GM12892 (cell line): ENCODE results near the gene SIK3.
"Not testable (repeated sequence)": the region's sequence is repeated elsewhere in the genome, so short reads cannot be mapped to it uniquely, and the experiment has no call there.

Source experiments
- DNase-seq: peaks from one replicate; pipeline ENCODE4 v3.0.0; 2011; ENCODE audit not compliant: insufficient read length
- FAIRE-seq: peaks from 2 replicates; lab custom pipeline; 2011; peaks lifted over from hg19 to GRCh38; lab: Jason Lieb, UNC
- POLR2A ChIP-seq: IDR thresholded peaks from 2 replicates; pipeline ENCODE4 v1.6.1; 2011; ENCODE audit warnings: low read depth, low read length, control low read depth
- POLR2AphosphoS5 ChIP-seq: IDR thresholded peaks from 2 replicates; pipeline ENCODE4 v1.6.1; 2011; ENCODE audit warnings: low read depth, low read length, control low read depth
- TAF1 ChIP-seq: IDR thresholded peaks from 2 replicates; pipeline ENCODE4 v1.6.1; 2011; ENCODE audit warnings: low read depth, mild to moderate bottlenecking, control low read depth, low read length, borderline replicate concordance

The SIK3 gene

DNA sequence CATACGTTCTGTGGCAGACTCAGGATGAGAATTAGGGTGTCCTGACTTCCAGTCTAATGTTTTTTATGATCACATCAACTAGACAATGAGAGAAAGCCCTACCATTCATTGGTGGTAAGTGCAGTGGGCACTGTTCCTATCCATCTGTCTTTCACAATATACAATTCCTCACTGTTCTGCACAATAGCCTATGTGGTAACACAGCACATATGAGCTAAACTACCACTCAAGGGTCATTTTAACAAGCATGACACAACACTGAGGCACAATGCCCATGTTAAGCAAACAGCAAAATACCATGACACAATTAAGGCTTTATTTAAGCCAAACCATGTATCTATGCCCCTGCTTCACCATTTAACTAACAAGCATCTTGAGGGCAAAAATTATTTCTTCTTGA is 52.3 kb downstream of the SIK3 start:
- DNase-seq, result no peak
- peak; percentile 40 for FAIRE-seq
- TF ChIP-seq POLR2A (no peak), POLR2AphosphoS5 (no peak), TAF1 (no peak)

DNA sequence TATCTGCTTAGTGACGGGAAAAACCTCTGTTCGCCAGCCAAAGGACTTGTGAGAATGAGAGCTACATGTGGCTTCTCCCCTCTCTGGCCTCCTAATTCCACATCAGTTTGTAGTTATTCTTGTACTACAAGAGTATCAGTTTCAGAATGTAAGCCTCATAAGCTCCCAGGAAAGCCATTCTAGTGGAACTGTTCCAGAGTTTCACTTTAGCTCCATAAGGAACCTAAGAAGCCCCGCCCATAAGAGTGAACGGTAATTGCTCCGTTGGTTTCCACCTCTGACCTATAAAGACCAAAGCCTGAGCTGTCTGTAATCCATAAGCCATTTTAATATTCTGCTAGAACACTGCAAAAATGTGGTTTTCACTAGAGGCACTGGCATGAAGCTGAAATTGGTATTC is 53.0 kb downstream of the SIK3 start:
- DNase-seq, result no peak
- FAIRE-seq, result peak; percentile 72
- TF ChIP-seq TAF1, result no peak
- TF ChIP-seq POLR2AphosphoS5, result no peak
- TF ChIP-seq POLR2A, result no peak

DNA sequence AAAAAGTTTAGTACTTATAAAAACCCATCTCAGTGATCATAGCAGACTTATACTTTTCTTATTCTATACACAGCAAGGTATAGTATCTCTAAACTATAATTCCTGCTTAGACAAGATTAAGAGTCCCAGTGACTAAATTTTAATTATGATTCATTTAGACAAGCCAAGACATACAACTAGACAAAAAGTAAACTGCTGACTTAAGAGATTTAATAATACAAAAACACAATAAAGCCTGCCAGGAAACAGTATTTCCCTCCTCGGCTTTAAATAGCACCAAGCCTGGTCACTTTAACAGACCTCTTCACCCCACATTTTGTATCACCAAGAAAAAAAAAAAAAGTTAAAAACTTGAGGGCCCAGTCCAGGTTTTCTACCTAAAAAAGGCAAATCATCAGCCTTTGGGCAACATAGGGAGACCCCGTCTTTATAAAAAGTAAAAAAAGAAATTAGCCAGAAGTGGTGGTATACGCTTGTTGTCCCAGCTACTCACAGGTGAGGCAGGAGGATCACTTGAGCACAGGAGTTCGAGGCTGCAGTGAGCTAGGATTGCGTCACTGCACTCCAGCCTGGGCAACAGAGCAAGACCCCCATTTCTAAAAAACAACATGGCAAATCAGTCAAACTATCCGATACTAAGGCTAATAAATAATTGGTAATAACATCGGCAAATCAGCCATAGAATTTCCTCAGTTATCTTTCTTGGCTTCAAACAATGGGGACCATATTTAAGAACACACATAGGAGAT is 53.8 kb downstream of the SIK3 start:
- DNase-seq (no peak), FAIRE-seq (peak; percentile 57)
- TF ChIP-seq TAF1, result no peak
- no peak for TF ChIP-seq POLR2A
- TF ChIP-seq POLR2AphosphoS5, result no peak

DNA sequence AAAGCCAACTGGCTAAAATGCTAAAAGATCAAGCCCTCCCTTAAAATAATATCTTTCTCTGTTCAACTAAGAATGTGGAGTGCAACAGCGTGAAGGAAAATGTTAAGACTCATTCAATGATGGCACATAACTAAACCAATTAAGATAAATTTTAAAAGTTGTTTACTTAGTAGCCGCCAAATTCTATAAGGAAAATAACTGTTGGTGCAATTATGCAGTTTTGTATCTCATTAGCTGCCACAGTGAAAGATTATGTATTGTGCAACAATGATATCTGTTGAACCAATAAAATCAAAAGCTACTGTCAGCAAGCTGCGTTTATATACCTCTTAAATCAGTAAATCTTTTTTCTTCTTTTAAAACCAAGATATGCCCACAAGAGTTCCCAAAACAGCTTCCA is 55.5 kb downstream of the SIK3 start:
- DNase-seq, result no peak
- peak; percentile 50 for FAIRE-seq
- TF ChIP-seq TAF1 (no peak), POLR2A (no peak), POLR2AphosphoS5 (no peak)

DNA sequence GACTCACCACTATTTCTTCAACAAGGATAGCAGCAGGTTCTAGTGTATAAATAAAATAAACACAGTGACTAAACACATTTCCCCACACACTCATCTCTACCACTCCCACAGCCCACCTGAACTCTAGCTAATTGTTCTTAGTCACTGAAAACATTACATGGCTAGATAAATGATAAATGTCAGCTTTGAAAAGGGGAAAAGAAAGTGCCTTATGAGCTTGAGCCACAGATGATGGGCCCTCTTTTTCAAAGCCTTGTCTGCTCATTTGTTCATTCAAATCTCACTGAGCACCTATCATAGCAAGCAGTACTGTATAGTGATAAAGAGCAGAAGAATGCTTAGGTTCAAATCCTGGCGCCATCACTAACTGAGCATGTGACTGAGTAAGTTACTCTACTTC is 58.3 kb downstream of the SIK3 start:
- peak; percentile 87 for FAIRE-seq
- TF ChIP-seq TAF1 (no peak), POLR2A (no peak), POLR2AphosphoS5 (no peak)

DNA sequence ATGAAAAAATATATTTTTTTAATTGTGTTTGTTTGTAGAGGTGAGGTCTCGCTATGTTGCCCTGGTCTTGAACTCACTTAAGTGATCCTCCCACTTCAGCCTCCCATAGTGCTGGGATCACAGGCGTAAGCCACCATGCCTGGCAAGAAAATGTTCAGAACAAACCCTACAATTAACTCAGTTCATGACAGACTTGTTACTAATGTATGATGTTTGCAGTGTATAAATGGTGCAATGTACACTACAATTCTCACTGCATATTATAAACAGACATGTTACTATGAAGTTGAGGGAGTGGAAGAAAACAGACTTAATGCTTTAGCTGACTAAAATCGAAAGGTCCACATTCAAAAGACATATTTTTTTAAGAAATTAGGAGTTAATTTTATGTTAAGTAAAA is 59.0 kb downstream of the SIK3 start:
- FAIRE-seq (peak; percentile 86), DNase-seq (no peak)
- TF ChIP-seq TAF1, result no peak
- TF ChIP-seq POLR2A, result no peak
- no peak for TF ChIP-seq POLR2AphosphoS5

More for the DNA sequence above, 58.3 kb downstream of the SIK3 start:
- no peak for DNase-seq

DNA sequence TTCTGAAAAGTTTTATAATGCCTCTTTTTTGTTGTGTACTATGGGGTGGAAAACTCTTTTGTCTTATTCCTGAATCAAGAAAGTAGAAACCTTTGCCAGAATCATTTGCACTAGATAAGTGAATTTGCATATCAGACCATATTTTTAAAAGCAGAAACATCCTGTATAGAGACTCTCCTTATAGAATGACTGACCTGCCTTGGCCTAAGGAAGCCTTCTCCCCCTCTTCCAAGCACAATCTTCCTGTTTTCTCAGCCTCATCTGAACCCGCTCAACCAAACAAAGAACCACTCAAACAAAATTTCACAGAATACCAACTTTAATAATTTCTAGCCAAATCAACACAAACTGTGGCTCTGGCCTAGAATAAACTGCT is 60.3 kb downstream of the SIK3 start:
- TF ChIP-seq TAF1 (no peak), POLR2AphosphoS5 (no peak), POLR2A (no peak)
- DNase-seq, result no peak
- FAIRE-seq, result no peak

DNA sequence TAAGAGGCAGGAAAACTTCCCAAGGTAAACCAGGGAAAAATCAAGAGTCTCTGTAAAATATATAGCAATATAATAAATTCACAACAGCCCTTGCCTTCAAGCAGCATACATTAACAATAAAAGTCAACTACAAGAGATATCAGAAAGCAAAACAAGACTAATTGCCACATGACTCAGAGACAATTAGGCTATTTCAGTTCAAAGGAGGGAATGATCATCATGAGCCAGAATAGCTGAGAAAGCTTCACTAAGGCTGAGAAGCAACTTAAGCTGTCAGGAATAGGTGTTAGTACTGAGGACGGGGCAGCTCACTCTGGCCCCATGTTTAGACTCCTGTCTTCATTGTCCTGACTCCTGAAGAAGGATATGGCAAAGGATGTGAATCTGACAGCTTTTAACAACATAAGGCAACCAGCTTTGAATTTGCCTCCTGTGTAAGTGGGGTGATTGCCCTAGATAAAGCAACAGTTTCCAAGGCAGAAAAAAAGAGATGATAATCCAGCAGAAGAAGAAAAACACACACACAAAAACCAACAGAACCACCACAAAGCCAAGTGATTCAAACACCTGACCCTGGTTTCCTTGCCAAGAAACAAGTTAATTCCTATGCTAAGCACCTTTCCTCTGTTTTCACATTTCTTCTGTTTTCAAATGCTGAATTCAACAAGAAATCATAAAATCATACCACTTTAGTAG is 60.8 kb downstream of the SIK3 start:
- no peak for DNase-seq
- peak; percentile 81 for FAIRE-seq

DNA sequence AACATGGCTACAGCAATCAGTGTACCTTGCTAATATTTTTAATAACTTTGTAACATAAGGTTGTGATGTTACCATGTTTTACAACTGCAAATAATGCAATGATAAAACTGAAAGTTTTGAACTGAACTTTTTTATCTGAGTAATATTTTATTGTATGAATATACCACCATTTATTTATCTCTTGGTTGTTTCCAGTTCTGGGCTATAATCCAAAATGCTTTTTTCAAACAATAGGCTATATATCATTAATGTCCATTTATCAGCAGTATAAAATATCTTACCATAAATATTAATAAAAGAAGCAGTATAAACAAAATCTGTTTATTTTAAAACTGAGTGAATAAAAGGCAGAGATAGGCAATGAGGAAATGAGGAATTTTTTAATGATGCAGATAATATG is 63.3 kb downstream of the SIK3 start:
- FAIRE-seq, result no peak
- DNase-seq, result no peak
- TF ChIP-seq POLR2AphosphoS5, result no peak
- TF ChIP-seq TAF1, result no peak
- TF ChIP-seq POLR2A, result no peak

More for the DNA sequence above, 60.8 kb downstream of the SIK3 start:
- TF ChIP-seq POLR2A, result no peak

DNA sequence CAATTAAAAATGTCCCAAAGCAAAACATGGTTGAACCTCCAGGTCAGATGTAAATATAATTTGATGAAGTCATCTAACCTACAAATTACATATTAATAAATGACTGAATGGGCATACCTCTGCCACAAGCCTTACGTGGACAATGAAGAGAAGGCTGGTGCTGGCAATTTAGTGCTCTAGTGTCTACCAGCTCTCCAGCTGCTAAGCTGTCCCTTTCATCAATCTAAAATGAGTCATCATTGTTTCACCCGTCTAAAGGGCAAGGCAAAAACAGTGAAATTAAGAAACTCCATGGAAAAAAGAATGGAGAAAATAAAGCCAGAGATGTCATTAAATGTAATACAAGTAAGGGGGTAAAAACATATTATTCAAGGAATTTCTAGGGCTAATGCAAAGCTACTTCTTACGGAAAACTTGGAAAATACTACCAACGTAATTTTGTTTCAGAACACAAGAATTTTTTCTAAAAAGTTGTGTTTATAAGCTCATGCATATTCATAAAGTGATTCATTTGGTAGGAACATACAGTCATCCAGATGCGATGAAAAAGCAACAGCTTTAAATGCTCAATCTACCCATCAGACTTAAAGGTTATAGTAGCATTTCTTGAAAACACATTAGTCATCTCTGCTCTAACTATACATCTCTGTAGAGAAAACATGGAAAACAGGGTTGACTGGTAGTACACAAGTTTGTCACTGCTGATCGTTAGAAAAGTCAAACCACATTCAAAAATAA is 71.5 kb downstream of the SIK3 start:
- TF ChIP-seq TAF1 (no peak), POLR2A (no peak), POLR2AphosphoS5 (no peak)
- no peak for DNase-seq
- no peak for FAIRE-seq

DNA sequence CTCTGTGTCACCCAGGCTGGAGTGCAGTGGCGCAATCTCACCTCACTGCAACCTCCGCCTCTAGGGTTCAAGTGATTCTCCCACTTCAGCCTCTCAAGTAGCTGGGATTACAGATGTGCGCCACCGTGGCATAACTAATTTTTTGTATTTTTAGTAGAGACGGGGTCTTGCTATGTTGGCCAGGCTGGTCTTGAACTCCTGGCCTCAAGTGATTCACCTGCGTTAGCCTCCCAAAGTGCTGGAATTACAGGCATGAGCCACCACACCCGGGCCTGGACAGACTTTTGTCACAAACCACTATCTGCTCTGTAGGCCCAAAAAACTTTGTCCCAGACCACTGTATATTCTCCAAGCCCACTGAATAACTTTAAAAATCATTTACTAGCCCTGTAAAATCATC is 74.5 kb downstream of the SIK3 start:
- FAIRE-seq, DNase-seq: not testable (repeated sequence)

DNA sequence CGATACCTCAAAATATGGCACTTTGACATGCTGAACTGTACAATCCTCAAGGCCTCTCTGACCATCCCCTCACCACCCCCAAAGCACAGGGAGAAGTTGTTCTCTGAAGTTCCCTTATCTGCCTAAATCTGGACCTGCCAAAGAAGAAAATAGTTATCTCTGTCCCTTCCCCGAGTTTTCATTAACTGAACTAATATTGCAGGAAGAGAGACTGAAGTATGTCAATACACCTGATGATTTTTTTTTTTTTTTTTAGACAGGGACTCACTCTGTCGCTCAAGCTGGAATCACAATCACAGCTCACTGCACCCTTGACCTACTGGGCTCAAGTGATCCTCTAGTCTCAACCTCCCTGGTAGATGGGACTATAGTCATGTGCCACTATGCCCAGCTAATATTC is 75.0 kb downstream of the SIK3 start:
- DNase-seq (no peak), FAIRE-seq (peak; percentile 44)
- no peak for TF ChIP-seq TAF1
- no peak for TF ChIP-seq POLR2A
- TF ChIP-seq POLR2AphosphoS5, result no peak
